C4-2B (cell line): Measurements from ENCODE around the gene ZFP36L1.

Experiments
- H3K27ac ChIP-seq: fragments of 450-650 bp; 2 replicates; pipeline ENCODE4 v1.5.1; 2017
- ZFX ChIP-seq: fragments of 450-650 bp; IDR thresholded peaks from 2 replicates; pipeline ENCODE4 v1.6.1; 2017
- TF ChIP-seq, protein P1 (sequence below): fragments of 450-650 bp; conservative IDR thresholded peaks from 2 replicates; pipeline ENCODE4 v1.5.1; 2017; ENCODE audit warnings: mild to moderate bottlenecking

Gene ZFP36L1

GRCh38 chr14:68814539-68815297 is 21.9 kb upstream of the ZFP36L1 start:
- no peak overlapping the region for H3K27ac ChIP-seq

DNA sequence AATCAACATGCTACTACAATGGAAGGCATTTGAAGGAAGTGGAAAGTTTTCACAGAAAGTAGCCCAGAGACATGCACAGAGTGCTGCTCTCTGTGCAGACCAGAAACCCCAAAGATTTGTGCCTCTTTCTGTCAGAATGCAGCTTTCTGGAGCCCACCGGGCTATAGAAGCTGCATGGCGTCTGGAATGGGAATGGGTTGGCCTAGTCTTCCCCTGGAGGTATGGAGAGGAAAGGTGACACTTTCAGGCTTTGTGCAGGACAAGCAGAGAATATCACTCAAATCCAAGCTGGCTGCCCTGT is 21.3 kb upstream of the ZFP36L1 start:
- TF ChIP-seq, protein P1, sequence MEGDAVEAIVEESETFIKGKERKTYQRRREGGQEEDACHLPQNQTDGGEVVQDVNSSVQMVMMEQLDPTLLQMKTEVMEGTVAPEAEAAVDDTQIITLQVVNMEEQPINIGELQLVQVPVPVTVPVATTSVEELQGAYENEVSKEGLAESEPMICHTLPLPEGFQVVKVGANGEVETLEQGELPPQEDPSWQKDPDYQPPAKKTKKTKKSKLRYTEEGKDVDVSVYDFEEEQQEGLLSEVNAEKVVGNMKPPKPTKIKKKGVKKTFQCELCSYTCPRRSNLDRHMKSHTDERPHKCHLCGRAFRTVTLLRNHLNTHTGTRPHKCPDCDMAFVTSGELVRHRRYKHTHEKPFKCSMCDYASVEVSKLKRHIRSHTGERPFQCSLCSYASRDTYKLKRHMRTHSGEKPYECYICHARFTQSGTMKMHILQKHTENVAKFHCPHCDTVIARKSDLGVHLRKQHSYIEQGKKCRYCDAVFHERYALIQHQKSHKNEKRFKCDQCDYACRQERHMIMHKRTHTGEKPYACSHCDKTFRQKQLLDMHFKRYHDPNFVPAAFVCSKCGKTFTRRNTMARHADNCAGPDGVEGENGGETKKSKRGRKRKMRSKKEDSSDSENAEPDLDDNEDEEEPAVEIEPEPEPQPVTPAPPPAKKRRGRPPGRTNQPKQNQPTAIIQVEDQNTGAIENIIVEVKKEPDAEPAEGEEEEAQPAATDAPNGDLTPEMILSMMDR, result no peak
- TF ChIP-seq ZFX, result no peak
- no peak overlapping the region for H3K27ac ChIP-seq

More at GRCh38 chr14:68814539-68815297, 21.9 kb upstream of the ZFP36L1 start:
- TF ChIP-seq, protein P1, result no peak
- no peak for TF ChIP-seq ZFX

- no peak for TF ChIP-seq ZFX
- H3K27ac ChIP-seq, result no peak overlapping the region
Measured at GRCh38 chr14:68813318-68813838, 20.5 kb upstream of the ZFP36L1 start.

GRCh38 chr14:68811171-68811570 is 18.3 kb upstream of the ZFP36L1 start:
- TF ChIP-seq, protein P1, result no peak
- TF ChIP-seq ZFX, result no peak
- no peak overlapping the region for H3K27ac ChIP-seq

DNA sequence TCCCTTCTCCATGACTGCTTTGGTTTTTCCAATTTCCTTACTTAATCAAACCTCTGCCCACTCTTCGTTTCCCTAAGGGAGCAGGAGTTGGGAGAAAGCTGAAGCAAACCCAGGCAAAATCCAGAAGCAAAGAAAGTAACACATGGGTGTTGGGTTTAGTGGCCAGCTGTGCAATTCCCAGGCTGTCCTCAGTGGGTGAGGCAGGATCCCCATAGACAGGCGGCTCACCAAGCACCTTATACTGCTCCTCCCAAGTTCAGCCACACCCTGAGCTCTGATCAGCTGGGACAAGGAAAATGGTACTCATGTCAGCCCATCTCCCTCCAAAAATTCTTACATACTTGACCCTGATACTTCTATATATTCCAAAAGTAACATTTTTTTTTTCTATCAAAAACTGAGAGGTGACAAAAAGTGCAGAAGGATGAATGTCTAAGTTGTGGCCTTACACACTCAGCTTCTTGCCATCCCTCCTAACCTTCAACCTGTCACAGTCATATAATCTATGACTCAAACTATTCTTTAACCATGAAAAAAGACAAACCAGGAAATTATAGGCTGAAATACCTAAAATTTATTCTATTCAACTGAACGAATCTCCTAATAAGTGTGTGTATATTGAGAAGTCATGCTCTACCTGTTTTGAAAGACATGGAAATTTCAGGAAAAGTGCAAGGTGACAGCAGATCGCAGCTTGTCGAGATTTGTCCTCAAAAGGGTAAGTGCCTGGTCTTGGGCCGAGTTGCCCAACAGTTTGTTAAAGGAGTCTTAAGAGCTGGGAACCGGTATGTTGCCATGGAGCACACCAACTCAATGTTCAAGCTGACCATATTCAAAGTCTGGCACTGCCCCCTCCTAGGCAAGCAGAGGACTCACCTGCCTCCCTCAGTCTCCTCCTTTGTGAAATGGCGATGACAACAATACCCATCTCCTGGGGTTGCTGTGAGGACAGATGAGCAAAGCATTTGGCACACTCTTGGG is 17.6 kb upstream of the ZFP36L1 start:
- TF ChIP-seq, protein P1, result no peak
- no peak for TF ChIP-seq ZFX
- no peak overlapping the region for H3K27ac ChIP-seq

- H3K27ac ChIP-seq, result no peak overlapping the region
- no peak for TF ChIP-seq ZFX
- TF ChIP-seq, protein P1, result no peak
Measured at GRCh38 chr14:68809524-68809923, 16.7 kb upstream of the ZFP36L1 start.

DNA sequence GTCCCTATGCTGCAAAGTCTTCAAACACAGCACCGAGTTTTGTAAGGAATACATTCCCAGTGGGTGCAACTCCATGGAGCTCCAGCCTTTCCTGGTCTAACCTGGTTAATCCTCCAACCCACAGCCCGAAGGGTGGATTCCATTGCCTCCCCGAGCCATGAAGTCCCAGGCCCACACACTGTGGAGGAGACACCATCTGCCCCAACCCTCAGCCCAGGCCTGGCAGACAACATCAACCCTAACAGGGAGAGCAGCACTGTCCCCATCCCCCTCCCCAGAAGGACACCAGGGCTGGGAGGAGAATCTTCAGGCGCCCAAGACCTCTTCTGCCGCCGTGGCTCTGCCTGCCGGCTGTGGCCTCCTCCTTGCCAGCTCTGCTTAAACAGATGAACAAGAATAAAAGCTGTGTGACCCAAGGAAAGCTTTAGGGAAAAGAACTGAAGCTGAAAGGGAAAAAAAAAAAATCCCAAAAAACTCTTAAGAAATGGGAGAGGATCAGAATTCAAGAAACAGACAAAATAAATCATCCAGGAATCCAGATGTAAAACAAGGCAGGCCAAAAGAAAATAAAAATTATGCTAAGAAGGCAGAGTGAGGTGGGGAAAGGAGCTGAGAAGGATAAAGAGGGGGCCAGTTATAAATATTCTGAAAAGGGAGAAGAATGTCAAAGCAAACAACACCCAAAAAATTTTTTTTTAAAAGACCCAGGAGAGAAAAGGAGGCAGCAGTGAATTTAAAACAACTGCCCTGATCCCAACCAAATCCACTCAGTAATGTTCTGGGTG is 16.0 kb upstream of the ZFP36L1 start:
- H3K27ac ChIP-seq, result no peak overlapping the region
- TF ChIP-seq, protein P1, result no peak
- no peak for TF ChIP-seq ZFX
